GM10266 (cell line): ENCODE data around the gene USP10.
A peak's percentile ranks its signal among the peaks of the same experiment; 100 is the strongest.

Source experiments
- DNase-seq: peaks from one replicate; pipeline ENCODE4 v3.0.0; 2012; ENCODE audit errors: extremely low spot score
- TF ChIP-seq, protein P1 (sequence below): IDR thresholded peaks from 2 replicates; pipeline ENCODE4 v1.5.1; 2012; ENCODE audit warnings: mild to moderate bottlenecking, low read depth; ENCODE audit not compliant: control insufficient read depth, insufficient read depth; ENCODE audit errors: missing control alignments

The USP10 gene

GRCh38 chr16:84738255-84739038 lies 38.6 kb downstream of the USP10 start:
- TF ChIP-seq, protein P1, sequence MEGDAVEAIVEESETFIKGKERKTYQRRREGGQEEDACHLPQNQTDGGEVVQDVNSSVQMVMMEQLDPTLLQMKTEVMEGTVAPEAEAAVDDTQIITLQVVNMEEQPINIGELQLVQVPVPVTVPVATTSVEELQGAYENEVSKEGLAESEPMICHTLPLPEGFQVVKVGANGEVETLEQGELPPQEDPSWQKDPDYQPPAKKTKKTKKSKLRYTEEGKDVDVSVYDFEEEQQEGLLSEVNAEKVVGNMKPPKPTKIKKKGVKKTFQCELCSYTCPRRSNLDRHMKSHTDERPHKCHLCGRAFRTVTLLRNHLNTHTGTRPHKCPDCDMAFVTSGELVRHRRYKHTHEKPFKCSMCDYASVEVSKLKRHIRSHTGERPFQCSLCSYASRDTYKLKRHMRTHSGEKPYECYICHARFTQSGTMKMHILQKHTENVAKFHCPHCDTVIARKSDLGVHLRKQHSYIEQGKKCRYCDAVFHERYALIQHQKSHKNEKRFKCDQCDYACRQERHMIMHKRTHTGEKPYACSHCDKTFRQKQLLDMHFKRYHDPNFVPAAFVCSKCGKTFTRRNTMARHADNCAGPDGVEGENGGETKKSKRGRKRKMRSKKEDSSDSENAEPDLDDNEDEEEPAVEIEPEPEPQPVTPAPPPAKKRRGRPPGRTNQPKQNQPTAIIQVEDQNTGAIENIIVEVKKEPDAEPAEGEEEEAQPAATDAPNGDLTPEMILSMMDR = peak; percentile 90
- DNase-seq = peak; percentile 62

- DNase-seq = no peak
- TF ChIP-seq, protein P1 = no peak
Measured at GRCh38 chr16:84739349-84740124, 39.7 kb downstream of the USP10 start.

GRCh38 chr16:84740596-84741116 lies 40.9 kb downstream of the USP10 start:
- no peak for DNase-seq
- TF ChIP-seq, protein P1 = no peak

- TF ChIP-seq, protein P1 = no peak
- DNase-seq = no peak
Measured at GRCh38 chr16:84741340-84741830, 41.6 kb downstream of the USP10 start.

DNA sequence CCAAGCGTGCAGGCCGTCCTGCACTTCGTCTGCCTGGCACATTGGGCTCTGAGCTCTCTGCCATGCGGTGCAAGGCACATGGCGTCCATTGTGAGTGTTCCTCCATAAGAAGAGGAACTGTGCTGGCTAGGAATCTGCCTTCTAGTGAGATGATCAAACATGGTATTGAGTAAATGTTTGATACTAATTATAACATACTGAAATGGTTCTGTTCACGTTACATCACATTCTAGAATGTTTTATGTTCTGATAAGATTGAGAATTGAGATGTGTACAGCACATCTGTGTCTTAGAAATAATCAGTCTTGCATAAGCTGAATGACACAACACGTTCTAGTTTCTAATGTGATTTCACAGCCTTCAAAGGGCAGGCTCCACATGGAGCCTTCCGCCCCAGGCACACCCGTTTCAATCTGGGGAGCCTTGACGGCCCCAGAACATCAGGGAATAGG lies 42.9 kb downstream of the USP10 start:
- TF ChIP-seq, protein P1 = no peak
- no peak for DNase-seq

DNA sequence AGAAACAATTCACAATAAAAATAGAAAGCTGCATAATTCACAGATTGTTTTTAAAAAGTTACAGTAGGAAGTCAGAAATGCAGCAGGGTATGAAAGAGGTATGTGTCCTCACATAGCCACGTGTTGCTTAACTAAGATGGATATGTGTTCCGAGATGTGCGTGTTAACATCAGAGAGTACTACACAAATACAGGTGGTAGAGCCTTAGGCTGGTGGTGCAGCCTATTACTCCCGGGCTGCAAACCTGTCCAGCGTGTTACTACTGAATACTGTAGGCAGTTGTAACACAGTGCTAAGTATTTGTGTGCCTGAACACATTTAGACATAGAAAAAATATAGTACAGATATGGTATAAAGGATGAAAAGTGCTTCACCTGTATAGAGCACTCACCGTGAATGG lies 46.4 kb downstream of the USP10 start:
- DNase-seq = no peak
- TF ChIP-seq, protein P1 = no peak
